Fibroblast of lung (primary cell): ENCODE results near the gene STYXL2.

Experiments
- EZH2 ChIP-seq: IDR thresholded peaks from 2 replicates; pipeline ENCODE4 v1.5.1; 2012; ENCODE audit warnings: low read length, control low read depth, mild to moderate bottlenecking; ENCODE audit errors: missing control alignments
- TF ChIP-seq, protein P1 (sequence below), 2 donors: IDR thresholded peaks in 1 of 2; conservative IDR thresholded peaks in 1 of 2; 1 replicate in 1 of 2; 2 replicates in 1 of 2; pipeline ENCODE4 v1.5.1; 2011 to 2012; ENCODE audit warnings: low read length in 2 of 2, control low read depth in 1 of 2, inconsistent platforms in 1 of 2, low read depth in 1 of 2, mild to moderate bottlenecking in 1 of 2

DNA sequence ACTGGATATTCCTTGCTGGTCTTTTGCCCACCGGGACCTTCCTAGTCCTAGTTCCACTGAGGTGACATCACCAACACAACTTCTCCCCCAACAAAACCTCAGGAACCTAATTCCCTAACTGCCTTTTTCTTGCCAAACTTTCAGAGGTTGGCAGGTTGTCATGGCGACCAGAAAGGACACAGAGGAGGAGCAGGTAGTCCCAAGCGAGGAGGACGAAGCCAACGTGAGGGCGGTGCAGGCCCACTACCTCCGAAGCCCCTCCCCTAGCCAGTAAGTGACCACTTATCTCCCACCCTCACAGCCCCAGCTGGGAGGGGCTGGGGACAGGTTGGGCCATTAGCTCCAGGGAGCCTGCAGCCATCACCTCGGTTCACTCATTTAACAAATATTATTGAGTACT, 815 bp downstream of the STYXL2 start:
- TF ChIP-seq, protein P1, sequence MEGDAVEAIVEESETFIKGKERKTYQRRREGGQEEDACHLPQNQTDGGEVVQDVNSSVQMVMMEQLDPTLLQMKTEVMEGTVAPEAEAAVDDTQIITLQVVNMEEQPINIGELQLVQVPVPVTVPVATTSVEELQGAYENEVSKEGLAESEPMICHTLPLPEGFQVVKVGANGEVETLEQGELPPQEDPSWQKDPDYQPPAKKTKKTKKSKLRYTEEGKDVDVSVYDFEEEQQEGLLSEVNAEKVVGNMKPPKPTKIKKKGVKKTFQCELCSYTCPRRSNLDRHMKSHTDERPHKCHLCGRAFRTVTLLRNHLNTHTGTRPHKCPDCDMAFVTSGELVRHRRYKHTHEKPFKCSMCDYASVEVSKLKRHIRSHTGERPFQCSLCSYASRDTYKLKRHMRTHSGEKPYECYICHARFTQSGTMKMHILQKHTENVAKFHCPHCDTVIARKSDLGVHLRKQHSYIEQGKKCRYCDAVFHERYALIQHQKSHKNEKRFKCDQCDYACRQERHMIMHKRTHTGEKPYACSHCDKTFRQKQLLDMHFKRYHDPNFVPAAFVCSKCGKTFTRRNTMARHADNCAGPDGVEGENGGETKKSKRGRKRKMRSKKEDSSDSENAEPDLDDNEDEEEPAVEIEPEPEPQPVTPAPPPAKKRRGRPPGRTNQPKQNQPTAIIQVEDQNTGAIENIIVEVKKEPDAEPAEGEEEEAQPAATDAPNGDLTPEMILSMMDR (conservative IDR thresholded peaks at IDR 0.05 in 1 of 2, IDR thresholded peaks at IDR 0.05 in 1 of 2; ENCODE audit: low read depth in 1 of 2, low read length in 2 of 2), result no peak
- TF ChIP-seq EZH2, result no peak
